Fibroblast of skin of scalp (primary cell): ENCODE data around the gene CELA3A.

ENCODE experiments used
- DNase-seq: peaks from one replicate; pipeline ENCODE4 v3.0.0-alpha.2; 2013

CELA3A gene

GRCh38 chr1:22051607-22052114, 50.2 kb downstream of the CELA3A start:
- no peak for DNase-seq

DNA sequence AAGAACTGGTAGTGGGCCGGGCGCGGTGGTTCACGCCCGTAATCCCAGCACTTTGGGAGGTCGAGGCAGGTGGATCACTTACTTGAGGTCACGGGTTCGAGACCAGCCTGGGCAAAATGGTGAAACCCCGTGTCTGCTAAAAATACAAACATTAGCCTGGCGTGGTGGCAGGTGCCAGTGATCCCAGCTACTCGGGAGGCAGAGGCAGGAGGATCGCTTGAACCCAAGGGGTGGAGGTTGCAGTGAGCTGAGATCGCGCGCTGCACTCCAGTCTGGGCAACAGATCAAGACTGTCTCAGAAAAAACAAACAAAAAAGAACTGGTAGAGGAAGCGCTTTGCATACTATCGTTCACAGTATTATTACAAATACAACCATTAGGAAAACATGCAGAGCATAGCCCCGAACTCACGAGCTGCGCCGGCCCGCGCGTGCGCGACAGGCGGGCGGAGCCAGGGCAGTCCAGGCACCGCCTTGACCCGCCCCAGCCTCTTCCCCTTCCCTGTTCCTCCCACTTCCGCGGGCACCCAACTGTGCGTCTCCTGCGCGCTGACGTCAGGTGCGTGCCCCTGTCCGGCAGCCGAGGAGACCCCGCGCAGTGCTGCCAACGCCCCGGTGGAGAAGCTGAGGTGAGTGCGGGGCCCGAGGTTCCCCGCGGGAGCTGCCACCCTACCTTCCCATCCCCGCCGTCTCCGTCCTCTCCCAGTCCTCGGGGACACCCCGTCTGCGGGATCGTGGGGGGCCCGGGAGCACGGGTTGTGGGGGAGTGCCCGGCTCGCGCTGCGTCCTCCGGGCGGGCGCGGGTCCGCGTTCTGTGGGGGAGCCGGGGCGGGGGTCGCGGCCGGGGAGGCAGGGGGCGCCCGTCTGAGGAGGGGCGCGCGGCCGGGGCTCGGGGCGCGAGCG, 50.9 kb downstream of the CELA3A start, which contains the start of gene CDC42:
Gene CDC42, plus strand, starts transcription at position 595 of the 902 bp plus-strand sequence. CDS start 25,770 bp downstream, outside the sequence.
- DNase-seq = peak; percentile 97

DNA sequence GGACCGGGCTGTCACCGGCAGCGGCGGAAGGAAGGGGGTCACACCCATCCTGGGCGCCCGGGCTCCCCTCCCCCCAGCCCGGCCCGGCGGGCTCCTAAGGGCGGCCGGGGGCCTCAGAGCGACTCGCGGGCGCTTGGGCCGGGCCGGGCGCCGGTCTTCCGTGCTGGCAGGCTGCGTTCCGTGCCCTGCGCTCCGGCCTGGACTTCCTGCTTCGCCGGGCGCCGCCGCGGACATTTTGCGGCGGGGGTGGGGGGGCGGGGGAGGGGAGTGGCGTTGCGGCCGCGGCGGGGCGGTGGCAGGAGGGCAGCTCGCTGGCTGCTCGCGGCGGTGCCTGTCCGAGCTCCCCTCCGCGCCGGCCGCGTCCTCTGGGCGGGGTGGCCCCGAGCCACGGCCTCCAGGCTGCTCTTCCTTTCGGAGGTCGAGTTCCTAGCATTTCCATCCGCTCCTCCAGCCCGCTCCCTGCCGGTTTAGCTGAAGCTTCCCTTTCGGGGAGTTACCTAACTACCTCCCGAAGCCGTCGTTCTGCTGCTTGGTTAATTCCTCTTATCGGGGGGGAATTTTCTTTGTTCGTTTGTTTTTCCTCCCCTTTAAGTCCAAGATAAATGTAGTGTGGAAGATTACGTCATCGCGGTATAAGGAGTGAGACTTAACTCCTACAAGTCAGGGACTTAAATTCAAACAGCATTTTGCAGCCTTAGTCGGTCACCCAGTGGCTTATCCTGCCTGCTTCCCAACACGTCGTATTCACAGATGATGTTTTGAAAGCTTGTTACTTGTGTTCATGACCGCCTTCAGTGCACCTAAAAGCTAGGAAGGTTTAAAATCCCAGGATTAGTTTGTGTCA, 51.8 kb downstream of the CELA3A start:
- peak; percentile 66 for DNase-seq

DNA sequence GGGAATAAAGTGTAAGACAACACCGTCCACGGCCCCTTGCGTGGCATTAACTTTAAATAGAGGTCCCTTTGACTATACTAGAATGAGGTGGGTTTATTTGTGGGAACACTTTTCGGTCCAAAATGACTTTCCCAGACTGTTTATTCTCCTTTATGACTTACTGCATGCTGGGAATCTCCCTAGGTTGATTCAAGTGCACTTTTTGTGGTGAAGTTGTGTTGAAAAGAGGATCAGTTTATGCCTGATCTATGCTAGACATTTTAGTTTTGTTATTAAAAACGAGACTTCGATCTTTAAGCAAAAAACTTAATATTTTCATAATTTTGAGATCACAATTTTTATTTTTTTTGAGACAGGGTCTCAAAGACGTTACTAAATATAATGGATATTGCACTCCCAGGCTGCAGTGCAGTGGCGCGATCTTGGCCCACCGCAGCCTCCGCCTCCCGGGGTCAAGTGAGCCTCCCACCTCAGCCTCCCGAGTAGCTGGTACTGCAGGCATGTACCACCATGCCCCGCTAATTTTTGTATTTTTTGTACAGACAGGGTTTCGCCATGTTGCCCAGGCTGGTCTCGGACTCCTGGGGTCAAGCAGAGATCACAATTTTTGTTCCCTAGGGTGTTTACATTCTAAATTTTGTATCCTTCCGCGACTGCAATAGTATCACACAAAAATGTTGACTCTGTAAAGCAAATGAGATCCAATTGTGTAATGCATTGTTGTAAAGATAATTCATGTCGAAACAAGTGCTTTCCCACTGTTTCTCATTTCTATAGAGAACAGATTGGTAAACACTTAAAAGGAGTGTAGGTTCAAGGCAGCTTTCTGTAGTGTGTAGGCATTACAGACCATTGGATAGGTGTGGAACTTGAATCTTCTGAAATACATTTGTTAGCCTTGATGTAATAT, 52.7 kb downstream of the CELA3A start:
- DNase-seq = no peak

DNA sequence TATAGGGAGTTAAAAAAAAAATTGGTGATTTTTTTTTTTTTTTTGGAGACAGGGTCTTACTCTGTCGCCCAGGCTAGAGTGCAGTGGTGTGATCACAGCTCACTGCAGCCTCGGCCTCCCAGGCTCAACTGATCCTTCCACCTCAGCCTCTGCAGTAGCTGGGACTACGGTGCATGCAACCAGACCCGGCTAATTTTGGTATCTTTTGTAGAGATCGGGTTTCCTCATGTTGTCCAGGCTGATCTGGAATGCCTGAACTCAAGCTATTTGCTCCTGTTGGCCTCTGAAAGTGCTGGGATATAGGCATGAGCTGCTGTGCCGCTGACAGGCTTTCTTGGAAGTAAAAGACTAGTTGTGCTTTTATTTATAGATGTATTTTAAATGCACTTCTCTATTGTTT, 54.0 kb downstream of the CELA3A start:
- DNase-seq = no peak

- DNase-seq = no peak
Measured at GRCh38 chr1:22056043-22056442, 54.6 kb downstream of the CELA3A start.

DNA sequence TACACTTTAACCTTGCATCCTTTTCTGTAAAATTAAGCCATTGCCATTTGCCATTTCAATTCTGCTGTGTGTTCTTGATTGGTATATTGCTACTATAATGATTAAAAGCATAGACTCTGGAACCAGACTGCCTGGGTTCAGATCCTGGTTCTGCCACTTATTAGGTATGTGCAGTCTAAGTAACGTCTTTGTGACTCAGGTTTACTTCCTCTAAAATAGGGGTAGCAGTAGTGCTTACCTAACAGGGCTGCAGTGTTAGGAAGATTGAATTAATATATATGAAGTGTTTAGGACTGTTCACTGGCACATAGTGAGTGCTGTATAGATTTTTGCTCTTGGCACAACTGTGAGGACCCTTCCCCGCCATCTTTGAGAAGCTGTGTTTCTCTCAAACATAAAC, 55.5 kb downstream of the CELA3A start:
- no peak for DNase-seq

DNA sequence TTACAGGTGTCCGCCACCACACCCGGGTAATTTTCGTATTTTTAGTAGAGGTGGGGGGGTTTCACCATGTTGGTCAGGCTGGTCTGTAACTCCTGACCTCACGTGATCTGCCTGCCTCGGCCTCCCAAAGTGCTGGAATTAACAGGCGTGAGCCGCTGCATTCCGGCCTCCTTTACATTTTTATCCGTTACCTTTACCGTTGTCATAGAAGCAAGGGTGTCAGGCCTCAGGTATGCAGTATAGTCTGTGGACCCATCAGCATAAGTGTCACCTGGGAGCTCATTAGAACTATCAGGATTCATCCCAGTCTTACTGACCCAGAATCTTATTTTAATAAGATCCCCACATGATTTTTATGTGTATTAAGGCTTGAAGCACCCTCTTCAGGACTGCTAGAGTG, 56.4 kb downstream of the CELA3A start:
- DNase-seq = no peak
